ENCODE data around the gene TBC1D10A.
A peak's percentile ranks its signal among the peaks of the same experiment; 100 is the strongest.

Gene TBC1D10A

DNA sequence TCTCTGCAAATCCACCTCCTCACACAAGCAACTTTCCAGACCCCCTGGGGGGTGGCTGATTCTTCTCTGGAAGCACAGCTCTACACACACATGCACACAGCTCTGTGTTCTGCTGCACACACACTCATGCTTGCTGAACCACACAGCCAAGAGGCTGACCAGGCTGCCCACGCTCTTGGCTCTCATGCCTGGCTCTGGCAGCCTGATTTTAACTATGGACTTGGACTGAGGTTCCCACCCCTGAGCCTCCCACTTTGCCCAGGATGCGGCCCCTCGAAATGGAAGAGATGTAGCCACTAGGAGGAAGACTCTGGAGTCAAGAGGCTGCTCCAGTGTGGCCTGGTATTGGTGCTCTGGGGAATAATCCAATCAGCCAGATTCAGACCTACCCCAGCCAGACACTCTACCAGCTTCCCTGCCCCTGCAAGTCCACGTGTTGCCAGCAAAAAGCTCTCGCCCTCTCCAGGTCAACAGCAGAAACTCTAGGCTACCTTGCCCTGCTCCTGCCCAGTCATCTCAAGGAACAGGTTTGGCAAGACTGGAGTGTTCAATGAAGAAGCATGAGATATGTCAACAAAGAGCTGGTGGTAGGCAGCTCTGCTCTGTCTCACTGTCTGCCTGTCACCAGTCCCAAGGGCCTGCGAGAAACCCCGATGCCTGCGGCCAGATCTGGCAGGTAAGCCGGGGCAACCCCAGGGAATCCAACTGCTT lies 28.6 kb downstream of the TBC1D10A start:
- no peak for DNase-seq

DNA sequence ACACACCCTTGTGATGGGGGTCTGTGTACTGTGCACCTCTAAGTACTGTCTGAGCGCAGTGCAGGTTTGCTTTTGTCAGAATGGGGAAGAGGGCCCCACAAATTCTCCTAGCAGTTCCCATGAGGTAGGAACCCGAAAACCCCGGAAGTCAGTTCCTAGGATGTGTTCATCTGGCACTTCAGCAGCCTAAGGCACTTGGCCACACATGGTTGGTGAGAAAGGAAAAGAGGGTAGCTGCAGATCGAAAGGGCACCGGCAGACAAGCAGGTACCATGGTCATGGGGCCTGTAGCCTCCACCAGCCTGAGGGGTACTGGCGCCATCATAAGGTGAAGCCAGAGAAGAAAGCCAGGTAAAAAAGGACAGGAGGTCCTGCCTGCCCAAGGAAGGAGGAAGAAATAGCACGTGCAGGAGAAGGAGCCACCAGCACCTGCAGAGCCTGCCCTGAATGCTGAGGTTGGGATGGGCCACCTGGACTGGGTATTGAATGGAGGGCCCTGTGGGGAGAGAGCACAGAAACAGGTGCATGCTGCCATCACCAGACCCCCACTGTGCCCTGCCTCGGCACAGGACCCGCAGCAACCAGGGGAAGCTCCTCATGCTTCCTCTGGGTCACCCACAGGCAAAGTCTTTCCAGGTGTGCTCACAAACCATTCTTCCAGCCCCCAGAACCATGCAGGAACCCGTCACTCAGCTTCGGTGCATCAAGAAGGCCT lies 29.3 kb downstream of the TBC1D10A start:
- no peak for DNase-seq

DNA sequence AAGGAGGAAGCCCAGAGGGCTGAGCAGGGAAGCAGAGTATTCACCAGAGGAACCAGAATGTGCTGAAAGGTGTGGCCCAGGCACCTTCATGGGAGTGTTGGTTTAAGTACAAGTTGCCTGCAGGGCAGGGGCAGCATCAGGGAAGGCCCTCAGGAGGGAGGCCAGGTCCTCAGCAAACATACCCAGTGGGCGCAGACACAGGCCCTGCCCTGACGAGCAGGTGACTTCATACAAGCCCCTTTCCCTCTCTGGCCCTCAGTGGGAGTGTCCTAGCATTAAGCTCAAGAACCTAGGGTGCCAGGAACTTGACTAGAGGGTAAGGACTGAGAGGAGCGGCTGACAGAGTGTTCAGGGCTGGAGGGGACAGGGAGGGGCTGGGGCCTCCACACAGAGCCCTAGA lies 29.9 kb downstream of the TBC1D10A start:
- DNase-seq: no peak

DNA sequence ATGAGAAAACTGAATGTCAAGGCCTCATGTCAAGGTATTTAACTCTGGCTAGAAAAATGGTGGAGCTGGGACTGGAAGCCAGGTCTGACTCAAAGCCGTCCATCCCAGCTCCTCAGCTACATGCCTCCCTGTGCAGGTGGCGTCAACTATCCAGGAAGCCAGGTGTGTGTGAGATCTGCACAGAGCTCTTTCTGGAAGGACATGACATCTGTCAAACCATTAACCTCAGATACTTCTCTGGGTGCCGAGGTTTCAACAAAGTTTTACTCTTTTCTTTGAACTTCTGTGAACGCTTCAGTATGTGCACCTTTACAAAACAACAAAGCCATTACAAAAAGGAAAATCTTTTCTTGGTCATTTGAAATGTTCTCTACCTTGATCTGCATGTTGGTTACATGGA lies 30.4 kb downstream of the TBC1D10A start:
- DNase-seq: no peak

DNA sequence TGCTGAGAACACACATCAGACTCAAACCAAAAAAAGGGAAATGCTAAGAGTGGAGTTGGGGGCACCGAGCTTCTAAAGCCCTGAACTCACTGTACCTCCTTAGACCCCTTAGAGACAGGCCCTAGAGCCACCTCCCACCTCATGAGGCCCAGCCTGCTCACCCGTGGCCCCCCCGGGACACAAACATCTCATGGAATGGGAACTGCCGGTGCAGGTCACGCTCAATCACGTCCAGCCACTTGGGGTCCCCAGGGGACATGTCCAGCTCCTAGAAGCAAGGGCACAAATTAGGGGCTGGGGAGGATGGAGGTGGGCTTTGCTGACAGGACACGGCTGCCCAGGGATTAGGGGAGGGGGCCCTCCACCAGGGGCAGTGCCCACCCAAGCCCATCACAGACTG lies 31.2 kb downstream of the TBC1D10A start:
- no peak for DNase-seq

DNA sequence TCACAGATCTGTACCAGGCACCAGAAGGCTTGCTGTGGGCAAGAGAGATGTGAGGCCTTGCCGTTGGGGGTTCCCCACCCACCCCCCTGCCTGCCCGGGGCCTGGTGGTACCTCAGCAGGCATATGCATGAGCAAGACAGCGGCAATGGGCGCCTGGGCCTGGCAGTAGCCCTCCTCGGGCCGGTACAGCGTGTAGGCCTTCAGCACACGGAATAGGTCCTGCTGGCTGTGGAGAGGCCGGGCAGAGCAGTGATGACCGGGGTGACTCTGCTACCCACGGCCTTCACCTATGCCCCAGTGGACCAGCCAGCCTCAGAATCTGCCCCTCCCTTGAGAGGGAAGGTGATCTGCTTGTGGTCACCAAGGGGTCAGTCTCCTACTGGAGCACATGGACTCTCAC lies 31.9 kb downstream of the TBC1D10A start:
- no peak for DNase-seq

DNA sequence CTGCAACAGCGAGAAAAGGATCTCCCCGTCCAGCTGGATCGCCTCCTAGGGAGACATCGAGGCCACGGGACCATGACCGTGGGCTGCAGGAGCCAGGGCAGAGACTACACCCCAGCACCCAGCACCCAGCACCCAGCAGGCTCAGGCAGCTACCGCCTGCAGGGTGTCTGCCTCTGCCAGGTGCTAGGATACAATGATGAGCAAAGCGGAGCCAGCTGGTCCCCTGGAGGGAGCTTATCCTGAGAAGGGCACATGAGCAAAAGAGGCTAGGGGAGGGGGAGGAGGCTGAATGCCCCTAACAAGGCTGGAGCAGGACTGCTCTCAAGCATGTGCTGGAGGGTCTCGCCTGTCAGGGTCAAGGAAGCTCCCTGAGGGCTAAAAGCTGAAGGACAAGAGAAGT lies 32.7 kb downstream of the TBC1D10A start:
- DNase-seq: no peak

DNA sequence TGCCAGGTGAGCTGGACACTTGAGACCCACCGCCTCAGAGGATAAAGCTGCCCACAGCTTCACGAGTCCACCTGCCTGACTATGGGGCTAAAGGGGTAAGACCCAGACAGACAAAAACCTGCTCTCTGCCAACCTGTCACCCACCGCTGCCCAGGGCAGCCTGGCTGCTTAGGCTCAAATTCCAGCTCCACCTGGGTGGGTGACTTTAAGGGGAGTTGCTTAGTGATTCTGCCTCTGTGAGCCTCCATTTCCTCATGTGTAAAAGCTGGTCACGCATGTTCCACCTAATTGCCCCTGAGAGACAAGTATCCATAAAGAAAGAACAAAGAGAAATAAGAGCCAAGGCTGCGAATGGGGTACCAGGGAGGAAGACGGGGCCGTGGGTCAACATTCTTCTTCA lies 33.7 kb downstream of the TBC1D10A start:
- DNase-seq: no peak

DNA sequence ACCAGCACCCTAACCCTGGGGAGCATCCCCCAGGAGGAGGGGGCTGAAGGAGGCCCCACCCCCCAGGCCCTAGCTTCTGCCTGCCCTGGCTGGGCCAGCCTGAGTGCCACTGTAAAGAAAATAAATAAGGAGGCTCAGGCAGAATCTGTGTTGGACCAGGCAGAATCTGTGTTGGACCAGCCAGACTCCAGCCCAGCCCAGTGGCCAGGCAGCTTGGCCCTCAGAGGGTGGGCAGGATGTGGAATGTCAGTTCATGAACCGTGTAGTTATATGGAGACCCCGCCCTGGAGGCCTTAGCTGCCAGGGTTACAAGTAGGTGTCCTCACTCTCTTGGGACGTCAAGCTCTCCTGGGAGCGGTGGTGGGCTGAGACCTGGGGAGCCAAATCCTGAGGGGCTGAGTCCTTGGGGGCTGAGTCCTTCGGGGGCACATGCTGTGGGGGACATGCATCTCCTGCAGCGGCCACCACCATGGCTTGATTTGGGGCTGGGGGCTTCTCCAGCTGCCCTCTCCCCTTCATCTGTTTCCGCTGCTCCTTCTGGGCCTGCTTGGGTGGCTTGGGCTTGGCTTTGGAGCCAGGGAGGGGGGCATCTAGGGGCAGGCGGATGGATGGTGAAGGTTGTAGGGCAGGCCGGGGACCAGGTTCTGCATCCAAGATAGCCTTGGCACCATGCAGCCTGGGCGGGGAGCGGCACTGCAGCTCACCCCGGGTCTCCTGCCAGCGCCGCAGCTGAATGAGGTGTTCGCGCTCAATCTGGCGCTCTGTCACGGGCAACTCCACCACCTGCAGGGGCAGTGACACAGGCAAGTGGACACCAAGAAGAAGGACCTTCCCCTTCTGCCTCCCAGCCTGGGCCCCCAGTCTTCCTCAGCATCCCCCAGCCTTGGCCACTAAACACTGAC lies 34.4 kb downstream of the TBC1D10A start:
- no peak for DNase-seq

DNA sequence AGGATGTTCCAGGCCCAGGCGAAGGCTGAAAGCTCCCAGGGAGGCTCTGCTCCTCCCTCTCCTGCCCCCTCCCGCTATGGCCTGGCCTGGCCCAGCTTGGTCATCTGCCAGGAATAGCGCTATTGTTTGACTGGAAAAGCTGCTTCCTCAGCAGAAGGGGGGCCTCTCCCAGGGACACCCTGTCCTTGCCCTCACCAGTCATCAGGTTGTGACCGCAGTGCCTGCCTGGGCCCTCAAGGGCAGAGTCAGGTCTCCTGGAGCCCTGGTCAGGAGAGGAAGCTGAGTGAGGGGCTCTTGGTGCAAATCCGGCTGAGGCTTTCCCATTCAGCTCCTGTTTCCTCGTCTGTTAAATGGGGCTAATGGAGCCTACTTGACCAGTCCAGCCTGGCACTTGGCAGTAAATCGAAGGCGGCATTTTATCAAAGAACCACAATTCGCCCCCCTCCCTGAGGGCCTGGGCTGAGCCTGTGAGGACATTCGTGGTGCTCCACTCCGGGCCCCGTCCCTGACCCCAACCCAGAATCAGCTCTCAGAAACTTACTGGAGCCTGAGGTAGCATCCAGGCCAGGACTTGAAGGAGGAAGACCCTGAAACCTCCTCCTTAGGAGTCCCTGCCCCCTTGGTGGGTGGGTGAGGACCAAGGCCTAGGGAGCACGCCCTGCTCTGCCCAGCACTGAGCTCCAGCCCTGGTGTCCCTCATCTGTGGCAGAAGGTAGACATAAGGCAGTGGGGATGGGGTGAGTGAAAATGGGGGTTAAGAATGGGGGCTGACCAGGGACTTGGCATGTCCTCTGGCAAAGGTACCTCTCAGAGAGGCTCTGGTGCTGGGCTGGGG lies 35.5 kb downstream of the TBC1D10A start:
- no peak for DNase-seq

DNA sequence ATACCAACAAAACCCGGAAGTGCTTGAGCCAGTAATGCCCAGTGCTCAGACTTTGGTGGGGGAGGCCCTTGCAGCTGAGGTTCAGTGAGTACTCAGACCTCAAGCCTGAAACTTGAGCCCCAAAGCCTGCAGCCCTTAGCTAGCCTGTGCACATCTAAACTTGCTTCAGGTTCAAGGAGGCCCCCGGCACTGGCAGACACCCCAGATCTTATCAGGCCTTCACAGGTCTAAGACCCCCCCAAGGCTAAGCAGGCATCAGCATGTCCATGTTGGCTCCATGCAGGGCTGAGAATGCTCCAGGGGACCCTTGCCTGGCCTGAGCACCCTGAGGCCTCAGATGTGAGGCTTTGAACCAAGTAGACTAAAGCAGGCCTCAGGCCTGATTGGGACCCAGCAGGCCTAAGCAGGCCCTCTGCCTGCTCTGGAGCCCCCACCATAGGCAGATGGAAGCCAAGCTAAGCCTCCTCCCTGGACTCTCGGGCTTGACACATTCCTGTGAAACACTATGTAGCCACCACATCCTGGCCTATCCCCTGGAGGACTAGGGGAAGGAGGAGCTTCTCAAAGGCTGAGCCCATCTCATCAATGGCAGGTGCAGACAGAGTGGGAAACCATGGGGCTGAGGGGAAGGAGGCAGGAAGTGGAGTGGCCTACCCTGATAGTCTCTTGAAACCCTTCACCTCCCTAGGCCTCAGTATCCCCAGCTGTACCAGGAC lies 36.2 kb downstream of the TBC1D10A start:
- no peak for DNase-seq

DNA sequence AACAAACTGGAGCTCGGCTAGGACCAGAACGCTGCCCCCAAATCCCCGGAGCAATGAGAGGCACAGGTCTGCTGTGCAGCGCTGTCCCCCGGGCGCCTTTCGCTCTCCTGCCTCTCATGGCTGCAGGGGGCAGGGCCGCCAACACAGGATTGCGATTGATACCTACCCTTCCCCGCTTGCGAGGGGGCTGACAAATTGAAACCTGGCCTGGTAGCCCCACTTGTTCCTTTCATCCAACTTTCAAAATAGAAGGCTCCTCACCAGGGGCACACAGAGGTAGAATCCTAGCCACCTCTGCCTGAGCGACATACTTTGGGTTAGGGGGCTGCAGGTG lies 36.8 kb downstream of the TBC1D10A start:
- DNase-seq: no peak

DNA sequence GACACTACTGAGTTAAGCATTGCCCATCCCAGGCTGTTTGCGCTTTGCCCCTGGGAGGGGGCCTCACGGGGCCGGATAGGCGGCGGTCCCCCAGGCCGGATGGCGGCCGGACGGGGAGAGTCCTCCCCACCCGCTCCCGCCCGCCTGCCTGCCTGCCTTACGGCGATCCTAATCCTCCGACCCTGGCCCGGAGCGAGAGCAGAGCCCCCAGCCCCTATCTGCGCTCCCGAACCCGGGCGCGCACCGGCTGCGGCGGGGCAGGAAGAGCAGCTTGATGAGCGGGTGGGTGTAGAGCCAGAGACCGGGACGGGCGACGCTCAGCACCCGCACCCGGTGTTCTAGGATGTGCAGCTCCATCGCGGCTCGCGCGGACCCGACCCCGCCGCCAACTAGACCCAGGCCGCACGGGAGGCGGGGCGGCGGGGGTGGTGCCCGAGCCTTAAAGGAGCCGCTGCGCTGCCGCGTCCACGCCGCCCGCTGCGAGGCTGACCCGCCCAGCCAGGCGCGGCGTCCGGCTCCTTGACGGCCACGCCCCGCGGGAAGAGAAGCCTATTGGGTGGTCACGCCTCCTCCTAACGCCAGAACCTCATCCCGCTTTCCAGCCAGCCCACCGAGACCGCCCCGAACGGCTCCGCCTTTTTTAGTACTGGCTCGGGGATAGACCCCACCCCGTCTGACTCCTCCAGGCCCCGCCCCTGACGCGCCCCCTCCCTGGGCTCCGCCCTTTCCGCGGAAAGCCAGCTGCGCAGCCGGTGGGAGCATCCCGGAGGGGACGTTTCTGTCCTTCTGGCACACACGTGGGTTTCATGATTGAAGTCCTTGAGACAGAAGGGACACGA lies 37.4 kb downstream of the TBC1D10A start, which contains the start of gene CASTOR1:
TSS of gene CASTOR1 (minus strand) at position 365 of the 839 bp plus-strand sequence. CDS start at position 357, 8 bp downstream.
- DNase-seq: peak; percentile 95

DNA sequence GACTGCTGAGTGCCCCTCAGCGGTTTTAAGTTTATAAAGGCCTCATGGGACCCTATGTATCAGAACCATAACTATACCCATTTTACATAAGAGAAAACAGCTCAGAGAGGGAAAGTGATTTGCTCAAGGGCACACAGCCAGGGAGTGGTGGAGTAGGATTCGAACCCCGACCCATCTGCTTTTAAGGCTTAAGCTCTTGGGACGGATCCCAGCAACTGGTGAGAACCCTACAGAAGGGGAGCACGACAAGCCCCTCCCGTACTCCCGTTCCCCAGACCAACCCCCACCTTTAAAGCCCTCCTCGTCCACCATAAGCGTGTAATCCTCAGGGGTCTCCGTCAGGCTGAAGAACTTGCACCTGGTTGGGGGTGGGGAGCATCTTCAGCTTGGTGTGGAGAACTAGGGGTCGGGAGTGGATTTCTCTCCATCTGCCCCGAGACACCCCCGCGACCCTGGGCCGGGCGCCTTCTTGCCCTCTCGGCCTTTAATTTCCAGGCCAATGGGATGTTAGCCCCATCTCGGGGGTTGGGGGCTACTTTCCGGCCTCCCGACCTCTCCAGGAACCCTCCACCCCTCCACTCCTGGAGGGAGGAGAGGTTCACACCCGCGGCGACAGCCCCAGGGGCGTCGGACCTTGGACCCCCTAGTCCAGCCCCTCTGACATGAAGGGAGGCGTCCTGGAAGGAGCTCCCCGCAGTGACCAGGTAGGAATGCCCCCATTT lies 38.2 kb downstream of the TBC1D10A start:
- no peak for DNase-seq

DNA sequence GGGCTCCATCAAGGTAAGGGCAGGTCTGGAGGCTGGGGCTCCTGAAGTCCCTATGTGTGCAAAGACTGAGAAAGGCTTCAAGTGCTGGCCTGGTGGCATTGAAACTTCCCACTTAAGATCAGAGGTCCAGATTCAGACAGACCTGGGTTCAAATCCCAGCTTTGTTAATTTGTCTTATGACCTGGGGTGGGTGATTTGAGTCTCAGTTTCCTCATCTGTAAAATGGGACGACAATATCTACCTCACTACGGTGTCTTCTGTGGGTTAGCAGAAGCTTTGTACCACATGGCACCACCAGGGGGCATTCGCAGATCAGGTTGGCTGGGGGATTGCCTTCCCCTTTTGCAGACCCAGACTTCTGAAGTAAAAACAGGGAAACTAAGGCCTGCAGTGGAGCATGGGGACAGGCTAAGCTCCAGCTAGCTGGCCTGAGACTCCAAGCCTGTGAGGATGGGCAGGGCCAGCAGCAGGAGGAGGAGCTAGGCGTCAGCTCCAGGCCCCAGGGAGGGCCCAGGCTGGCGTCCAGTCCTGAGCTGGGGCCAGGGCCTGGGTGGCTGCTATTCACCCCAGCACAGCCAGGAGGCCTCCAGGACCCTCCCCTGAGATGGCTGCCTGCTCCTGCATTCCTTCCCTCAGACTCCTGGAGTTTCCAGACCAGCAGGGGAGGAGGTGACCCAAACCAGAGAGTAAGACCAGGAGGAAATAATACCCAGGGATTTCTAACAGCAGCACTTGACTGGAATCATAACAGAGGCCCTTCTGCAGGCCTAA lies 38.9 kb downstream of the TBC1D10A start:
- peak; percentile 93 for DNase-seq

DNA sequence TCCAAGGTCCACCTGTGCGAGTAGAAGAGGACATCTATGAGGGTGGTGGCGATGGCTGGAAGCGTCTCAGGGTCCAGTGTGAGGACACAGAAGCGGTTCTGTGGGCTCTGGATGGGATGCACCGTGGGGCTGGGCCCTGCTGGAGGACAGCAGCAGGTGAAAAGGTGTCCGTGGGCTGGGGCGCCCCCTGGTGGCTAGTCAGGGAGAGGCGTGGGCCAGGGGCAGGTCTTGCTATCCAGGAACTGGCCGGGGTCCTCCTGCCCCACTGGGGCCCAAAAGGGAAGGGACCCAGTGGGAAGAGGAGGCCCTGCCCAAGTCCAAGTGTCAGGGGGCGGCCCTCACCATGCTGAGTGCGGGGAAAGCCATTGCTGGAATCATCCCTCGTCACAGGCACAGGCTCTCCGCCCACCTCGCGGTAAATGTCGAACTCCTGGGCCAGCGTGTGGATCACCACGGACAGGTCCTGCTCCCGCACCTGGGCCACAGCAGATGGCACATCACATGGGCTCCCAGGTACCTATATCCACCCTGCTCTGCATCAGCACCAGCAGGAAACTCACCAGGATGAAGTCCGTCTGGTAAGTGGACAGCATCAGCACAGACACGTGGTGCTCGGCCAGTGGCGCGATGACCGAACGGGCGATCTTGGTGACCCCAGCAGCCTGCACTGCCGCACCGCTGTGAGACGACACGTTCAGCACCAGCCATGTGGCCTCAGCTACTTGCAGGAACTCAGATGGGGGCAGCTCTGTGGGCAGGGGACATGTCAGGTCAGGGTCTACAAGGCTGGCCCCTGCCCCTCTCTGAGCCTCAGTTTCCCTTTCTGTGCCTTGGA lies 39.7 kb downstream of the TBC1D10A start:
- peak; percentile 92 for DNase-seq

DNA sequence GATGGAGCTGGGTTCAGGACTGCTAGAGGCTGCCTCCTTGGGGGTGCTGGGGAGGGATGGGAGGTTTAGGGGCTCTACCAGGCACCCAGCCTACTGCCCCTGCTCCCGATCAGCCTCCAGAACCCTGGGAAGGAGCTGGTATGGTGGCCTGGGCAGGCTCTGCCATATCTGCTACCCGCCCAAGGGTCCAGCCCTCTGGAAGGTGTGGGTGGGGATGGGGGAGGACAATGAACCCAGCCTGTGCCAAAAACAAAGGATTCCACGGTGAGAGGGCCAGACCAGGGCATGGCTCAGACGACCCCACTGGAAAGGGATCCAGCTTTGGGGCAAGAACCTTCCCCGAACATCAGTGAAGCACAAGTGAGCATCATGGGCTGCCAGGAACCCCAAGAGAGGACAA lies 40.4 kb downstream of the TBC1D10A start:
- DNase-seq: no peak

DNA sequence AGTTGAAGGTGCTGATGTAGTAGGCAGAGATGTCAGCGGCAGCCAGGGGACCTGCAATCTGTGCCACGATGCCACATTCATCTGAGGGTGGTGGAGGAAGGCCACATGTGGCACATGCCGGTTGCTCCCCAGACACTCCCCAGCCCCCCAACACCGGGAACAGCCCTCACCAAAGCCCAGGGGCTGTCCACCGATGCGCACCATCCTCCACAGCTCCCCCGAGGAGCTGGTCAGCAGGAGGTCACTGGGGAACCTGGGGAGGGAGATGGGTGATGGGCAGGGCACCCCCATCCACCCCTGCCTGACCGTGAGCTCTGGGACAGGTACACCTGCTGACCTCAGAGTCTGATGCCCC lies 40.9 kb downstream of the TBC1D10A start:
- DNase-seq: no peak

Data from activated CD4-positive, alpha-beta T cell treated with anti-CD3 and anti-CD28 coated beads, Interleukin-2, Interleukin-6, amounts not matched to agents 100 ng/mL and 50 ng/mL, durations not matched to agents 16 hours and 8 hours (primary cell).